22Rv1 (cell line): ENCODE results near the gene GBE1.
"Not testable (repeated sequence)": the region's sequence is repeated elsewhere in the genome, so short reads cannot be mapped to it uniquely, and the experiment has no call there.

Experiments
- H3K27ac ChIP-seq: fragments of 450-650 bp; 2 replicates; pipeline ENCODE4 v1.5.1; 2017
- ZFX ChIP-seq: fragments of 450-650 bp; IDR thresholded peaks from 2 replicates; pipeline ENCODE4 v1.6.1; 2017; ENCODE audit warnings: antibody characterized with exemption, borderline replicate concordance
- TF ChIP-seq, protein P1 (sequence below): fragments of 450-650 bp; IDR thresholded peaks from 2 replicates; pipeline ENCODE4 v1.5.1; 2017; ENCODE audit warnings: mild to moderate bottlenecking

GBE1 gene

GRCh38 chr3:81753416-81754027, 7.9 kb downstream of the GBE1 start:
- TF ChIP-seq, protein P1, sequence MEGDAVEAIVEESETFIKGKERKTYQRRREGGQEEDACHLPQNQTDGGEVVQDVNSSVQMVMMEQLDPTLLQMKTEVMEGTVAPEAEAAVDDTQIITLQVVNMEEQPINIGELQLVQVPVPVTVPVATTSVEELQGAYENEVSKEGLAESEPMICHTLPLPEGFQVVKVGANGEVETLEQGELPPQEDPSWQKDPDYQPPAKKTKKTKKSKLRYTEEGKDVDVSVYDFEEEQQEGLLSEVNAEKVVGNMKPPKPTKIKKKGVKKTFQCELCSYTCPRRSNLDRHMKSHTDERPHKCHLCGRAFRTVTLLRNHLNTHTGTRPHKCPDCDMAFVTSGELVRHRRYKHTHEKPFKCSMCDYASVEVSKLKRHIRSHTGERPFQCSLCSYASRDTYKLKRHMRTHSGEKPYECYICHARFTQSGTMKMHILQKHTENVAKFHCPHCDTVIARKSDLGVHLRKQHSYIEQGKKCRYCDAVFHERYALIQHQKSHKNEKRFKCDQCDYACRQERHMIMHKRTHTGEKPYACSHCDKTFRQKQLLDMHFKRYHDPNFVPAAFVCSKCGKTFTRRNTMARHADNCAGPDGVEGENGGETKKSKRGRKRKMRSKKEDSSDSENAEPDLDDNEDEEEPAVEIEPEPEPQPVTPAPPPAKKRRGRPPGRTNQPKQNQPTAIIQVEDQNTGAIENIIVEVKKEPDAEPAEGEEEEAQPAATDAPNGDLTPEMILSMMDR = no peak
- no peak for TF ChIP-seq ZFX
- no peak overlapping the region for H3K27ac ChIP-seq

- H3K27ac ChIP-seq = no peak overlapping the region
- no peak for TF ChIP-seq ZFX
- TF ChIP-seq, protein P1 = no peak
Measured at GRCh38 chr3:81752604-81753003, 8.8 kb downstream of the GBE1 start.

DNA sequence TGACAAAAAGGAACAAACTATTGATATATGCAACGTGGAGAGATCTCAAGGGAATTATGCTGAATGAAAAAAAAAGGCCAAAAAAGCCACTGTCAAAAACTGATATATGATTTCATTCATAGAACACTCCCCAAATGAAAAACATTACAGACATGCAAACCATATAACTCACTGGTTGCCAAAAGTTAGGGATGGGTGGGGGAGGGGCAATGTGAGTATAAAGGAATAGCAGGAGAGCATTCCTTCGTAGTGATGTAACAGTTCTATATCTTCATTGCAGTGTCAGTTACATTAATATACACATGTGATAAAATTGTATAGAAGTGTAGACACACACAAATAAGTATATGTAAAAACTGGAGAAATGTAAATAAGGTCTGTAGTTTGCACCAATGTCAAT, 12.2 kb downstream of the GBE1 start:
- H3K27ac ChIP-seq = no peak overlapping the region
- TF ChIP-seq, protein P1 = no peak
- no peak for TF ChIP-seq ZFX

GRCh38 chr3:81747280-81747679, 14.2 kb downstream of the GBE1 start:
- not testable (repeated sequence) for H3K27ac ChIP-seq

DNA sequence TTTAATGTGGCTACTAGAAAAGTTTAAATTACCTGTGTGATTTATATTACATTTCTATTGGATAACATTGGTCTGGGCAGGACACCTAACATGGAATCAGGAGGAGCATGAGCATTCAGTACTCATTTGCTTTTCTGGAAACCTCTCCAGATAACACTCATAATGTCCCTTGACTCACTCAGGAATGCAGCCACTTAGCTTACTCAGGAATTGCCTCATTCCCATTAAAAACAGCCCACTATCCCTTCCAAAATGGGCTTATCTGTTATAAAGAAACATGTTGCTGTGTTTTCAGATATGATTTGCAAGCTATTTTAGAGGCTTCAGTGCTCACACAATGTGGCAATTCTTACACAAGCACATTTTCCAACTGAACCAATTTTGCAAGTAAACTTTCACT, 17.1 kb downstream of the GBE1 start:
- TF ChIP-seq ZFX = no peak
- TF ChIP-seq, protein P1 = no peak
- H3K27ac ChIP-seq = no peak overlapping the region

GRCh38 chr3:81743096-81744025, 18.1 kb downstream of the GBE1 start:
- no peak for TF ChIP-seq ZFX
- TF ChIP-seq, protein P1 = no peak
- H3K27ac ChIP-seq = no peak overlapping the region

- no peak for TF ChIP-seq ZFX
- TF ChIP-seq, protein P1 = no peak
- no peak overlapping the region for H3K27ac ChIP-seq
Measured at GRCh38 chr3:81742581-81742980, 18.9 kb downstream of the GBE1 start.
